SK-N-SH treated with all-trans-retinoic acid at 6 μM for 48 hours (cell line): ENCODE measurements around the gene TLCD3A.

Experiments used
- ARNTL ChIP-seq: fragments of 450-650 bp; formaldehyde crosslinking; IDR thresholded peaks from 2 replicates; pipeline ENCODE4 v1.5.0; 2020; ENCODE audit warnings: low read depth, mild to moderate bottlenecking, moderate library complexity, borderline replicate concordance
- PPARA ChIP-seq: fragments of 250-450 bp; sonication (Bioruptor Pico); IDR thresholded peaks from 2 replicates; pipeline ENCODE4 v1.5.0; 2020; ENCODE audit warnings: mild to moderate bottlenecking, borderline replicate concordance
- TOX ChIP-seq: fragments of 250-450 bp; sonication (Bioruptor Pico); IDR thresholded peaks from 2 replicates; pipeline ENCODE4 v1.8.0; 2021; ENCODE audit warnings: mild to moderate bottlenecking, moderate library complexity, borderline replicate concordance
- ZFP3 ChIP-seq: fragments of 250-450 bp; sonication (Bioruptor Pico); IDR thresholded peaks from 2 replicates; pipeline ENCODE4 v1.5.0; 2020; ENCODE audit warnings: mild to moderate bottlenecking, moderate library complexity
- ZFP30 ChIP-seq: fragments of 450-650 bp; formaldehyde crosslinking; IDR thresholded peaks from 2 replicates; pipeline ENCODE4 v1.5.0; 2022; ENCODE audit warnings: mild to moderate bottlenecking, moderate library complexity
- TF ChIP-seq, protein P1 (sequence below): fragments of 250-450 bp; sonication (Bioruptor Pico); IDR thresholded peaks from 2 replicates; pipeline ENCODE4 v1.8.0; 2020; ENCODE audit warnings: mild to moderate bottlenecking, moderate library complexity, borderline replicate concordance
- TF ChIP-seq, protein P2 (sequence below): fragments of 250-450 bp; sonication (Bioruptor Pico); IDR thresholded peaks from 2 replicates; pipeline ENCODE4 v1.8.0; 2021; ENCODE audit warnings: low read depth, mild to moderate bottlenecking, moderate library complexity, borderline replicate concordance
- TF ChIP-seq, protein P3 (sequence below): fragments of 250-450 bp; sonication (Bioruptor Pico); IDR thresholded peaks from 2 replicates; pipeline ENCODE4 v1.5.0; 2020; ENCODE audit warnings: mild to moderate bottlenecking, moderate library complexity

DNA sequence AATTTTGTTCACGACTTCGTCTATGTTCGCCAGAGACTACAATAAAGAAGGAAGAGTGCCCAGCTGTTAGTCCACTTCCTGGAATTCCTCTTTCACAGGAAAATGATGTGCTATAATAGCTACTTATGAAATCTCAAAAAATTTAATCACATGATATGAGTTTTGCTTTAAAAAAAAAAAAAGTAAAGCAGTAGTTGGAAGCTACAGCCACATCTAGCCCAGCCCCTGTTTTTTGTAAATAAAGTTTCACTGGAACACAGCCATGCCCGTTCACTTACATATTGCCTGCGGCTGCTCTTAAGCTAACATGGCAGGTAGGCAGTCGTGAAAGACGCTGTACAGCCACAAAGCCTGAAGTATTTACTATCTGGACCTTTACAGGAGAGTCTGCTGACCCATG, 33.1 kb upstream of the TLCD3A start:
- TF ChIP-seq, protein P1, sequence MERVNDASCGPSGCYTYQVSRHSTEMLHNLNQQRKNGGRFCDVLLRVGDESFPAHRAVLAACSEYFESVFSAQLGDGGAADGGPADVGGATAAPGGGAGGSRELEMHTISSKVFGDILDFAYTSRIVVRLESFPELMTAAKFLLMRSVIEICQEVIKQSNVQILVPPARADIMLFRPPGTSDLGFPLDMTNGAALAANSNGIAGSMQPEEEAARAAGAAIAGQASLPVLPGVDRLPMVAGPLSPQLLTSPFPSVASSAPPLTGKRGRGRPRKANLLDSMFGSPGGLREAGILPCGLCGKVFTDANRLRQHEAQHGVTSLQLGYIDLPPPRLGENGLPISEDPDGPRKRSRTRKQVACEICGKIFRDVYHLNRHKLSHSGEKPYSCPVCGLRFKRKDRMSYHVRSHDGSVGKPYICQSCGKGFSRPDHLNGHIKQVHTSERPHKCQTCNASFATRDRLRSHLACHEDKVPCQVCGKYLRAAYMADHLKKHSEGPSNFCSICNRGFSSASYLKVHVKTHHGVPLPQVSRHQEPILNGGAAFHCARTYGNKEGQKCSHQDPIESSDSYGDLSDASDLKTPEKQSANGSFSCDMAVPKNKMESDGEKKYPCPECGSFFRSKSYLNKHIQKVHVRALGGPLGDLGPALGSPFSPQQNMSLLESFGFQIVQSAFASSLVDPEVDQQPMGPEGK (CRISPR knock-in tag) = no peak
- no peak for TF ChIP-seq TOX (CRISPR knock-in tag)
- TF ChIP-seq ZFP30 (CRISPR knock-in tag) = no peak
- no peak for TF ChIP-seq ARNTL (CRISPR knock-in tag)
- no peak for TF ChIP-seq ZFP3 (CRISPR knock-in tag)
- TF ChIP-seq, protein P2, sequence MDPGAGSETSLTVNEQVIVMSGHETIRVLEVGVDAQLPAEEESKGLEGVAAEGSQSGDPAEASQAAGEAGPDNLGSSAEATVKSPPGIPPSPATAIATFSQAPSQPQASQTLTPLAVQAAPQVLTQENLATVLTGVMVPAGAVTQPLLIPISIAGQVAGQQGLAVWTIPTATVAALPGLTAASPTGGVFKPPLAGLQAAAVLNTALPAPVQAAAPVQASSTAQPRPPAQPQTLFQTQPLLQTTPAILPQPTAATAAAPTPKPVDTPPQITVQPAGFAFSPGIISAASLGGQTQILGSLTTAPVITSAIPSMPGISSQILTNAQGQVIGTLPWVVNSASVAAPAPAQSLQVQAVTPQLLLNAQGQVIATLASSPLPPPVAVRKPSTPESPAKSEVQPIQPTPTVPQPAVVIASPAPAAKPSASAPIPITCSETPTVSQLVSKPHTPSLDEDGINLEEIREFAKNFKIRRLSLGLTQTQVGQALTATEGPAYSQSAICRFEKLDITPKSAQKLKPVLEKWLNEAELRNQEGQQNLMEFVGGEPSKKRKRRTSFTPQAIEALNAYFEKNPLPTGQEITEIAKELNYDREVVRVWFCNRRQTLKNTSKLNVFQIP (CRISPR knock-in tag) = no peak
- TF ChIP-seq, protein P3, sequence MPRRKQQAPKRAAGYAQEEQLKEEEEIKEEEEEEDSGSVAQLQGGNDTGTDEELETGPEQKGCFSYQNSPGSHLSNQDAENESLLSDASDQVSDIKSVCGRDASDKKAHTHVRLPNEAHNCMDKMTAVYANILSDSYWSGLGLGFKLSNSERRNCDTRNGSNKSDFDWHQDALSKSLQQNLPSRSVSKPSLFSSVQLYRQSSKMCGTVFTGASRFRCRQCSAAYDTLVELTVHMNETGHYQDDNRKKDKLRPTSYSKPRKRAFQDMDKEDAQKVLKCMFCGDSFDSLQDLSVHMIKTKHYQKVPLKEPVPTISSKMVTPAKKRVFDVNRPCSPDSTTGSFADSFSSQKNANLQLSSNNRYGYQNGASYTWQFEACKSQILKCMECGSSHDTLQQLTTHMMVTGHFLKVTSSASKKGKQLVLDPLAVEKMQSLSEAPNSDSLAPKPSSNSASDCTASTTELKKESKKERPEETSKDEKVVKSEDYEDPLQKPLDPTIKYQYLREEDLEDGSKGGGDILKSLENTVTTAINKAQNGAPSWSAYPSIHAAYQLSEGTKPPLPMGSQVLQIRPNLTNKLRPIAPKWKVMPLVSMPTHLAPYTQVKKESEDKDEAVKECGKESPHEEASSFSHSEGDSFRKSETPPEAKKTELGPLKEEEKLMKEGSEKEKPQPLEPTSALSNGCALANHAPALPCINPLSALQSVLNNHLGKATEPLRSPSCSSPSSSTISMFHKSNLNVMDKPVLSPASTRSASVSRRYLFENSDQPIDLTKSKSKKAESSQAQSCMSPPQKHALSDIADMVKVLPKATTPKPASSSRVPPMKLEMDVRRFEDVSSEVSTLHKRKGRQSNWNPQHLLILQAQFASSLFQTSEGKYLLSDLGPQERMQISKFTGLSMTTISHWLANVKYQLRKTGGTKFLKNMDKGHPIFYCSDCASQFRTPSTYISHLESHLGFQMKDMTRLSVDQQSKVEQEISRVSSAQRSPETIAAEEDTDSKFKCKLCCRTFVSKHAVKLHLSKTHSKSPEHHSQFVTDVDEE (CRISPR knock-in tag) = no peak
- no peak for TF ChIP-seq PPARA (CRISPR knock-in tag)
